K562 (cell line): ENCODE data around the gene CRNKL1. TPM values are rescaled to one million over a fixed set of nuclear protein-coding genes. Genes with fewer than 3 reads are reported as not detected.

Experiments
- ATAC-seq: fragments of 200-7000 bp; cut with Tn5 transposase; 3 replicates; pipeline ENCODE4 v1.9.1; 2020; ENCODE audit warnings: moderate library complexity
- BruUV-seq: library from RNA; stranded (reverse); fragments of 400-500 nt; replicated peaks from 2 replicates; lab custom pipeline; 2021; lab: Mats Ljungman, UMichigan
- CTCF ChIA-PET: fragments of 300-600 bp; formaldehyde crosslinking; extraction: SDS; loops from one replicate; lab custom pipeline; 2021; ENCODE audit warnings: low intra/inter-chr PET ratio; lab: Yijun Ruan, JAX
- POLR2A ChIA-PET: fragments of 300-600, 350-650 bp; sonication (Branson Sonifier 250); formaldehyde crosslinking; extraction: SDS; loops from one replicate; lab custom pipeline; 2021; ENCODE audit warnings: antibody characterized with exemption, inconsistent platforms; lab: Yijun Ruan, JAX
- DNase-seq, 4 experiments: peaks; one replicate each; pipeline versions ENCODE4 v3.0.0 to v3.0.0-alpha.2; 2011 to 2018; ENCODE audit warnings: low spot score in 3 of 4, mixed read lengths in 3 of 4; ENCODE audit errors: extremely low read depth in 1 of 4
- FAIRE-seq: peaks from 2 replicates; lab custom pipeline; 2011; peaks lifted over from hg19 to GRCh38; lab: Jason Lieb, UNC
- H2AFZ ChIP-seq: 2 replicates; pipeline ENCODE4 v1.6.0; 2011; ENCODE audit warnings: low read depth, low read length, control low read depth, inconsistent platforms
- H3K27ac ChIP-seq: fragments of 200-600 bp; 3 replicates; pipeline ENCODE4 v1.8.0; 2011; ENCODE audit warnings: low read depth, mild to moderate bottlenecking, control low read depth, inconsistent platforms, low read length, moderate library complexity, mixed read lengths; ENCODE audit errors: extremely low read depth
- H3K27me3 ChIP-seq, 2 experiments: fragments of 300-600 bp in 1 of 2; 2 replicates in 1 of 2; 3 replicates in 1 of 2; pipeline versions ENCODE4 v1.6.0 to v1.8.0; 2011; ENCODE audit warnings: inconsistent platforms in 2 of 2, low read length in 2 of 2, mild to moderate bottlenecking in 1 of 2, mixed read lengths in 1 of 2, moderate library complexity in 1 of 2; ENCODE audit not compliant: control insufficient read depth in 2 of 2, insufficient read depth in 2 of 2
- H3K36me3 ChIP-seq: fragments of 300-600 bp; 3 replicates; pipeline ENCODE4 v1.8.0; 2011; ENCODE audit warnings: mild to moderate bottlenecking, low read length, inconsistent platforms; ENCODE audit not compliant: control insufficient read depth, insufficient read depth
- H3K4me1 ChIP-seq, 2 experiments: fragments of 200-600 bp in 1 of 2; replicated peaks in 1 of 2; 2 replicates in 1 of 2; 3 replicates in 1 of 2; pipeline versions ENCODE4 v1.5.1 to v1.8.0; 2011; ENCODE audit warnings: inconsistent platforms in 2 of 2, low read length in 2 of 2, mild to moderate bottlenecking in 1 of 2, mixed read lengths in 1 of 2, moderate library complexity in 1 of 2; ENCODE audit not compliant: control insufficient read depth in 2 of 2, insufficient read depth in 2 of 2
- H3K4me2 ChIP-seq: 2 replicates; pipeline ENCODE4 v1.6.1; 2011; ENCODE audit warnings: low read length, control low read depth, inconsistent platforms, mixed read lengths; ENCODE audit not compliant: insufficient read depth
- H3K4me3 ChIP-seq: fragments of 200-600 bp; sonication (generic), shearing (Covaris generic); 2 replicates; pipeline ENCODE4 v1.5.1; 2016; ENCODE audit warnings: control low read depth, inconsistent platforms
- H3K79me2 ChIP-seq: fragments of 200-600 bp; 3 replicates; pipeline ENCODE4 v1.8.0; 2011; ENCODE audit warnings: low read length, inconsistent platforms; ENCODE audit not compliant: control insufficient read depth, insufficient read depth
- H3K9ac ChIP-seq, 2 experiments: 2 replicates each; pipeline versions ENCODE4 v1.6.0 to v1.6.1; 2011; ENCODE audit warnings: low read depth in 2 of 2, low read length in 2 of 2, control low read depth in 1 of 2, inconsistent platforms in 1 of 2, mild to moderate bottlenecking in 1 of 2, mixed read lengths in 1 of 2; ENCODE audit not compliant: insufficient read depth in 1 of 2
- H3K9me1 ChIP-seq: one replicate; pipeline ENCODE4 v1.6.0; 2011; ENCODE audit warnings: inconsistent platforms, mild to moderate bottlenecking, low read length, moderate library complexity; ENCODE audit not compliant: control insufficient read depth, insufficient read depth
- H3K9me3 ChIP-seq: replicated peaks from 2 replicates; pipeline ENCODE4 v1.5.1; 2011; ENCODE audit warnings: low read depth, low read length, inconsistent platforms; ENCODE audit not compliant: control insufficient read depth, insufficient read depth
- H4K20me1 ChIP-seq: replicated peaks from 2 replicates; pipeline ENCODE4 v1.6.1; 2011; ENCODE audit warnings: low read length, inconsistent platforms, mixed read lengths; ENCODE audit not compliant: control insufficient read depth, insufficient read depth
- DEAF1 ChIP-seq: fragments of 450-650 bp; formaldehyde crosslinking; IDR thresholded peaks from 2 replicates; pipeline ENCODE4 v1.4.0; 2020; ENCODE audit warnings: mild to moderate bottlenecking, moderate library complexity
- ELF2 ChIP-seq: fragments of 250-450 bp; sonication (Bioruptor Pico); IDR thresholded peaks from 2 replicates; pipeline ENCODE4 v1.5.0; 2021; ENCODE audit warnings: mild to moderate bottlenecking
- IFI16 ChIP-seq: fragments of 250-450 bp; sonication (Bioruptor Pico); IDR thresholded peaks from 2 replicates; pipeline ENCODE4 v2.1.2; 2022; ENCODE audit warnings: mild to moderate bottlenecking, inconsistent platforms
- KDM4B ChIP-seq, 2 experiments: fragments of 450-650 bp in 1 of 2; sonication (generic) in 1 of 2; IDR thresholded peaks; 2 replicates each; pipeline ENCODE4 v1.6.1; 2016 to 2017; ENCODE audit warnings: borderline replicate concordance in 2 of 2, antibody characterized with exemption in 1 of 2, low read depth in 1 of 2, mild to moderate bottlenecking in 1 of 2
- RB1 ChIP-seq: fragments of 450-650 bp; IDR thresholded peaks from 2 replicates; pipeline ENCODE4 v1.6.1; 2017; ENCODE audit warnings: low read depth, mild to moderate bottlenecking
- RBM39 ChIP-seq: fragments of 200-400 bp; formaldehyde crosslinking; optimal IDR thresholded peaks from 2 replicates; pipeline ENCODE3; 2018; ENCODE audit warnings: low read depth, low read length
- TFAM ChIP-seq: fragments of 250-450 bp; sonication (Bioruptor Pico); conservative IDR thresholded peaks from 2 replicates; pipeline ENCODE4 v1.5.0; 2021; ENCODE audit warnings: mild to moderate bottlenecking, moderate library complexity
- ZBTB7A ChIP-seq: IDR thresholded peaks from 2 replicates; pipeline ENCODE4 v1.6.1; 2011; ENCODE audit warnings: low read depth, mild to moderate bottlenecking, low read length, moderate library complexity, borderline replicate concordance; ENCODE audit not compliant: control insufficient read depth
- ZNF212 ChIP-seq: fragments of 450-650 bp; formaldehyde crosslinking; IDR thresholded peaks from 2 replicates; pipeline ENCODE4 v1.4.0; 2020; ENCODE audit warnings: mild to moderate bottlenecking
- ZNF217 ChIP-seq: sonication (generic); formaldehyde crosslinking; IDR thresholded peaks from 2 replicates; pipeline ENCODE4 v1.8.0; 2022; ENCODE audit warnings: mild to moderate bottlenecking, missing genetic modification reagents
- ZNF512 ChIP-seq: IDR thresholded peaks from 2 replicates; pipeline ENCODE4 v1.6.1; 2016; ENCODE audit warnings: missing genetic modification characterization, missing compliant biosample characterization
- ZNF609 ChIP-seq: sonication (generic); formaldehyde crosslinking; IDR thresholded peaks from 2 replicates; pipeline ENCODE4 v1.8.1; 2023; ENCODE audit warnings: missing genetic modification reagents, mild to moderate bottlenecking, borderline replicate concordance
- WGBS: fragments of 100-300 bp; shearing (Covaris generic); methylation state at CpG from one replicate; pipeline ENCODE4 v1.1.6; 2016; ENCODE audit warnings: low coverage, mixed read lengths; ENCODE audit not compliant: insufficient coverage; ENCODE audit errors: missing lambda C conversion rate; 5-methylcytosine and 5-hydroxymethylcytosine counted together
- in situ Hi-C: fragments of 300-500 bp; cut with MboI; formaldehyde crosslinking; loops from 4 replicates; pipeline ENCODE4 v1.15.0; 2018; ENCODE audit warnings: inconsistent platforms, mixed read lengths
- intact Hi-C: fragments of 100-400 bp; cut with micrococcal nuclease; formaldehyde crosslinking; loops from 2 replicates; pipeline ENCODE4 v1.14.2; 2022
- polyA plus RNA-seq, 8 experiments: library from polyadenylated mRNA; depleted of rRNA in 4 of 8; stranded (reverse) in 5 of 8; unstranded in 3 of 8; fragments of >200 nt; fragmentation: Nextera tagmentation in 2 of 8; fragmentation: Illumina TruSeq in 1 of 8; extraction: Ambion mirVana in 2 of 8; extraction: Trizol in 1 of 8; gene quantifications; 2 replicates each; pipeline versions ENCODE4 v1.2.1 to v1.2.3, GENCODE V29; 2011 to 2014; ENCODE audit warnings: inconsistent platforms in 1 of 8, missing spikeins in 1 of 8
- total RNA-seq, 7 experiments: library from RNA; depleted of rRNA in 6 of 7; stranded (reverse); fragments of >200 nt in 6 of 7; fragmentation: Illumina TruSeq in 2 of 7; extraction: Trizol in 2 of 7; gene quantifications; 2 replicates each; pipeline versions ENCODE4 v1.2.1 to v1.2.3, GENCODE V29; 2011 to 2021; ENCODE audit warnings: low replicate concordance in 1 of 7

Gene CRNKL1
- total and polyA plus RNA-seq, 9 of the 15 experiments (the other 6 are each of a cell fraction or from before 2014, with no cell fraction given), result 8.1 to 17.0 (median 11.7) TPM

- ChIA-PET CTCF (no interaction called here), POLR2A (interaction anchor here (0.9 kb wide), 1 partner anchor 31 kb away, joined by 3 read pairs; the partner anchor contains the start of gene CFAP61)
- DNase-seq (no peak), ATAC-seq (no peak), FAIRE-seq (no peak)
- intact Hi-C loops (no loop called here), in situ Hi-C loops (no loop called here)
- BruUV-seq, result no TSS peak
- Histone ChIP-seq H3K27me3 (no peaks in the 10 kb centered on the region), H3K4me2 (no peak overlapping the region), H2AFZ (no peak overlapping the region), H3K4me1 (peaks cover 7 to 11% of the 10 kb centered on the region in 2 experiments; a peak in 4 of 5 replicates), H3K9ac (no peak overlapping the region), H3K9me1 (no peaks in the 10 kb centered on the region), H3K4me3 (no peak overlapping the region), H3K36me3 (peaks cover 48% of the 10 kb centered on the region; the same call in 2 of the 3 replicates), H3K27ac (no peak overlapping the region), H3K79me2 (peaks cover 84% of the 10 kb centered on the region), H3K9me3 (no peaks in the 10 kb centered on the region), H4K20me1 (0 out of 2 replicates have a peak, but pooled peaks cover 2% of the 10 kb centered on the region)
- WGBS, result 91% methylated on average over 6 of the region's 7 CpGs
- no peak for TF ChIP-seq TFAM
- TF ChIP-seq KDM4B (IDR thresholded peaks at IDR 0.05; ENCODE audit: borderline replicate concordance in 2 of 2, low read depth in 1 of 2), result no peak
- no peak for TF ChIP-seq DEAF1 (CRISPR knock-in tag)
- TF ChIP-seq ELF2, result no peak
- no peak for TF ChIP-seq ZBTB7A
- TF ChIP-seq ZNF217 (CRISPR knock-in tag), result no peak
- TF ChIP-seq RBM39, result no peak
- no peak for TF ChIP-seq RB1
- no peak for TF ChIP-seq ZNF212 (CRISPR knock-in tag)
- no peak for TF ChIP-seq ZNF512 (tag)
- TF ChIP-seq IFI16 (CRISPR knock-in tag), result no peak
- no peak for TF ChIP-seq ZNF609 (CRISPR knock-in tag)
Measured at GRCh38 chr20:20021835-20022234, 30.4 kb downstream of the CRNKL1 start.
